ENCODE data around the gene NOD2.

DNA sequence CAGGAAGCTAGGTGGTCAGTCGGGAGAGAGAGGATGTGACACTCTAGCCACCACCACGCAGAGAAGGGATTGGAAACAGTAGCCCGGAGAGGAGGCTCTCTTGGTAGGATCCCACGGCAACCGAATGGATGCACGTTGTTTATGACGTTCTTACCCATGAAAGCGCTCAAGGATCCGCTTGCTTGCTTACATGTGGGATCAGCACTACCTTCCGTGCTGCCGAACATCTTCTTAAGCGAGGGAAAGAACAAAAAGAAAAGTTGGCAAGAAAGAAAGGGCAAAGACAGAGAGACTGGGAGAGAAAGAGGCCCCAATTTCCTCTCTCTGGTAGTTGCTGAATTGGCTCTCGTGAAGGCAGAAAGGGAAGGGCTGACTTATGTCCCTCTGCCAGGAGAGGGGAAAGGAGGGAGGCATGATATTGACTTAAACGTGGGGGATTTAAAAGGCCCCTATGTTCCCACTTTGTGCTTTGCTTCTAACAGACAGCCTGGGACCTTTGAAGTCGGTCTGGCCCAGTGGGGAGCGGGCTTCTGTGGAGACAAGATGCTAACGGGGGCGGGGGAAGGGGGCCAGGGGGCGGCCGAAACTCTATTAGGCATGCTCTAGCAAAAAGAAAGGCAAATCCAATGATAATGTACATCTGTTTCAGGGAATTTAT, 47.7 kb upstream of the NOD2 start:
- TF ChIP-seq POLR2AphosphoS5 (IDR thresholded peaks at IDR 0.05) = no peak
- no peak for TF ChIP-seq POLR2A (IDR thresholded peaks at IDR 0.05)
- TF ChIP-seq, protein P1, sequence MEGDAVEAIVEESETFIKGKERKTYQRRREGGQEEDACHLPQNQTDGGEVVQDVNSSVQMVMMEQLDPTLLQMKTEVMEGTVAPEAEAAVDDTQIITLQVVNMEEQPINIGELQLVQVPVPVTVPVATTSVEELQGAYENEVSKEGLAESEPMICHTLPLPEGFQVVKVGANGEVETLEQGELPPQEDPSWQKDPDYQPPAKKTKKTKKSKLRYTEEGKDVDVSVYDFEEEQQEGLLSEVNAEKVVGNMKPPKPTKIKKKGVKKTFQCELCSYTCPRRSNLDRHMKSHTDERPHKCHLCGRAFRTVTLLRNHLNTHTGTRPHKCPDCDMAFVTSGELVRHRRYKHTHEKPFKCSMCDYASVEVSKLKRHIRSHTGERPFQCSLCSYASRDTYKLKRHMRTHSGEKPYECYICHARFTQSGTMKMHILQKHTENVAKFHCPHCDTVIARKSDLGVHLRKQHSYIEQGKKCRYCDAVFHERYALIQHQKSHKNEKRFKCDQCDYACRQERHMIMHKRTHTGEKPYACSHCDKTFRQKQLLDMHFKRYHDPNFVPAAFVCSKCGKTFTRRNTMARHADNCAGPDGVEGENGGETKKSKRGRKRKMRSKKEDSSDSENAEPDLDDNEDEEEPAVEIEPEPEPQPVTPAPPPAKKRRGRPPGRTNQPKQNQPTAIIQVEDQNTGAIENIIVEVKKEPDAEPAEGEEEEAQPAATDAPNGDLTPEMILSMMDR (IDR thresholded peaks at IDR 0.05) = no peak

Data from suprapubic skin (tissue), 4 donors.